Astrocyte (in vitro differentiated cells and primary cell): ENCODE measurements around the gene MATCAP1. TPM values are rescaled to one million over a fixed set of nuclear protein-coding genes. Genes with fewer than 3 reads are reported as not detected.

ENCODE experiments used
- DNase-seq: peaks from one replicate; pipeline ENCODE4 v3.0.0-alpha.2; 2010; ENCODE audit warnings: low read depth
- FAIRE-seq: peaks from 2 replicates; lab custom pipeline; 2011; peaks lifted over from hg19 to GRCh38; lab: Jason Lieb, UNC
- H2AFZ ChIP-seq: 2 replicates; pipeline ENCODE4 v1.6.0; 2012; ENCODE audit warnings: low read depth, low read length, inconsistent platforms
- H3K27ac ChIP-seq: 2 replicates; pipeline ENCODE4 v1.5.1; 2011; ENCODE audit warnings: low read depth, low read length, inconsistent platforms
- H3K27me3 ChIP-seq: 2 replicates; pipeline ENCODE4 v1.6.0; 2011; ENCODE audit warnings: low read length, inconsistent platforms; ENCODE audit not compliant: insufficient read depth
- H3K36me3 ChIP-seq: 2 replicates; pipeline ENCODE4 v1.5.1; 2011; ENCODE audit warnings: low read length, inconsistent platforms; ENCODE audit not compliant: insufficient read depth
- H3K4me1 ChIP-seq: 2 replicates; pipeline ENCODE4 v1.5.1; 2011; ENCODE audit warnings: low read length, inconsistent platforms; ENCODE audit not compliant: insufficient read depth
- H3K4me2 ChIP-seq: 2 replicates; pipeline ENCODE4 v1.6.0; 2012; ENCODE audit warnings: low read length, inconsistent platforms
- H3K4me3 ChIP-seq: 2 replicates; pipeline ENCODE4 v1.5.1; 2011; ENCODE audit warnings: low read depth, mild to moderate bottlenecking, low read length, inconsistent platforms; ENCODE audit not compliant: insufficient read depth
- H3K79me2 ChIP-seq: 2 replicates; pipeline ENCODE4 v1.6.0; 2012; ENCODE audit warnings: mild to moderate bottlenecking, low read length, inconsistent platforms; ENCODE audit not compliant: insufficient read depth
- H3K9ac ChIP-seq: 2 replicates; pipeline ENCODE4 v1.6.0; 2012; ENCODE audit warnings: mild to moderate bottlenecking, low read length, inconsistent platforms
- H3K9me3 ChIP-seq: 2 replicates; pipeline ENCODE4 v1.5.1; 2012; ENCODE audit warnings: low read depth, mild to moderate bottlenecking, low read length, inconsistent platforms; ENCODE audit not compliant: insufficient read depth
- H4K20me1 ChIP-seq: 2 replicates; pipeline ENCODE4 v1.6.0; 2012; ENCODE audit warnings: low read length, inconsistent platforms; ENCODE audit not compliant: insufficient read depth
- H3K27ac Mint-ChIP-seq: one replicate; pipeline ENCODE4 v1.8.0; 2021; ENCODE audit warnings: mild to moderate bottlenecking, mixed read lengths; ENCODE audit not compliant: unreplicated experiment
- H3K27me3 Mint-ChIP-seq: one replicate; pipeline ENCODE4 v1.8.0; 2021; ENCODE audit warnings: low read depth, mixed read lengths; ENCODE audit not compliant: unreplicated experiment
- H3K36me3 Mint-ChIP-seq: one replicate; pipeline ENCODE4 v1.8.0; 2021; ENCODE audit warnings: low read depth, mixed read lengths; ENCODE audit not compliant: unreplicated experiment
- H3K4me1 Mint-ChIP-seq: one replicate; pipeline ENCODE4 v1.8.0; 2021; ENCODE audit warnings: low read depth, mixed read lengths; ENCODE audit not compliant: unreplicated experiment
- H3K4me3 Mint-ChIP-seq: one replicate; pipeline ENCODE4 v1.8.0; 2021; ENCODE audit warnings: mild to moderate bottlenecking, moderate library complexity, mixed read lengths; ENCODE audit not compliant: unreplicated experiment
- H3K9me3 Mint-ChIP-seq: one replicate; pipeline ENCODE4 v1.8.0; 2021; ENCODE audit warnings: mild to moderate bottlenecking, mixed read lengths; ENCODE audit not compliant: unreplicated experiment
- EZH2 ChIP-seq: IDR thresholded peaks from 2 replicates; pipeline ENCODE4 v1.6.1; 2012; ENCODE audit warnings: mild to moderate bottlenecking, low read length, inconsistent platforms; ENCODE audit not compliant: insufficient read depth
- total RNA-seq: library from RNA; stranded (reverse); gene quantifications from 2 replicates; pipeline ENCODE4 v1.2.1, GENCODE V29; 2021
- TF ChIP-seq, protein P1 (sequence below): IDR thresholded peaks from 2 replicates; pipeline ENCODE4 v1.5.1; 2011; ENCODE audit warnings: low read depth, mild to moderate bottlenecking, inconsistent platforms, low read length, moderate library complexity; ENCODE audit not compliant: insufficient read depth

The MATCAP1 gene
- total RNA-seq, 1 donor from 2014 or later, result 26.1 TPM

DNA sequence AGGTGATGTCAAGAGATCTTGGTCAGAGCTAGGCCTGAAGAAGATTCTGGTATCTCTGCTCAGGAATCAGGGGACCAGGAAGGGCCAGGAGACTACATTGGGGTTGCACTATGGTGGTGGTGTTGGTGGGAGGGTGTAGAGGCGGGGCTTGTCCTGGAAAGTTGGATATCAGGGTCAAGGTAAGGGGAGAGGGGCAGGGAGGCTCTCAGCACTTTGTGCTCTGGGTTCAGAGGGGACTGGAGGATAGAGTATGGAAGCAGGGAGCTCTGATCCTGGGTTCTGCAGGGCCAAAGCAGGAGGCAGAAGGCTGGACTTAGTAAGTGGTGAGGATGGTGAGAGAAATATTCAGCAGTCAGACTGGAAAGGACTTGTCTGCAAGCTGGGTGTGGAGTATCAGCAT is 10.4 kb downstream of the MATCAP1 start:
- DNase-seq (no peak), FAIRE-seq (no peak)
- H3K27ac ChIP-seq, result no peak overlapping the region
- H3K9me3 ChIP-seq, result no peaks in the 10 kb centered on the region
- H3K36me3 ChIP-seq, result no peaks in the 10 kb centered on the region
- peaks cover 9% of the 10 kb centered on the region for H3K27me3 ChIP-seq
- Mint-ChIP-seq H3K27me3 (peaks cover 24% of the 10 kb centered on the region), H3K4me3 (peak overlapping the region; percentile 78), H3K4me1 (peaks cover 25% of the 10 kb centered on the region), H3K27ac (peak overlapping the region; percentile 67), H3K9me3 (peaks cover 2% of the 10 kb centered on the region), H3K36me3 (peaks cover 17% of the 10 kb centered on the region)
- H3K9ac ChIP-seq, result peak overlapping the region; percentile 29
- H2AFZ ChIP-seq, result peak overlapping the region; percentile 78
- TF ChIP-seq, protein P1, sequence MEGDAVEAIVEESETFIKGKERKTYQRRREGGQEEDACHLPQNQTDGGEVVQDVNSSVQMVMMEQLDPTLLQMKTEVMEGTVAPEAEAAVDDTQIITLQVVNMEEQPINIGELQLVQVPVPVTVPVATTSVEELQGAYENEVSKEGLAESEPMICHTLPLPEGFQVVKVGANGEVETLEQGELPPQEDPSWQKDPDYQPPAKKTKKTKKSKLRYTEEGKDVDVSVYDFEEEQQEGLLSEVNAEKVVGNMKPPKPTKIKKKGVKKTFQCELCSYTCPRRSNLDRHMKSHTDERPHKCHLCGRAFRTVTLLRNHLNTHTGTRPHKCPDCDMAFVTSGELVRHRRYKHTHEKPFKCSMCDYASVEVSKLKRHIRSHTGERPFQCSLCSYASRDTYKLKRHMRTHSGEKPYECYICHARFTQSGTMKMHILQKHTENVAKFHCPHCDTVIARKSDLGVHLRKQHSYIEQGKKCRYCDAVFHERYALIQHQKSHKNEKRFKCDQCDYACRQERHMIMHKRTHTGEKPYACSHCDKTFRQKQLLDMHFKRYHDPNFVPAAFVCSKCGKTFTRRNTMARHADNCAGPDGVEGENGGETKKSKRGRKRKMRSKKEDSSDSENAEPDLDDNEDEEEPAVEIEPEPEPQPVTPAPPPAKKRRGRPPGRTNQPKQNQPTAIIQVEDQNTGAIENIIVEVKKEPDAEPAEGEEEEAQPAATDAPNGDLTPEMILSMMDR, result no peak
- no peak for TF ChIP-seq EZH2
- peaks cover 27% of the 10 kb centered on the region for H4K20me1 ChIP-seq
- no peaks in the 10 kb centered on the region for H3K79me2 ChIP-seq
- H3K4me2 ChIP-seq, result peak overlapping the region; percentile 86
- H3K4me3 ChIP-seq, result no peak overlapping the region
- H3K4me1 ChIP-seq, result peaks cover 31% of the 10 kb centered on the region

DNA sequence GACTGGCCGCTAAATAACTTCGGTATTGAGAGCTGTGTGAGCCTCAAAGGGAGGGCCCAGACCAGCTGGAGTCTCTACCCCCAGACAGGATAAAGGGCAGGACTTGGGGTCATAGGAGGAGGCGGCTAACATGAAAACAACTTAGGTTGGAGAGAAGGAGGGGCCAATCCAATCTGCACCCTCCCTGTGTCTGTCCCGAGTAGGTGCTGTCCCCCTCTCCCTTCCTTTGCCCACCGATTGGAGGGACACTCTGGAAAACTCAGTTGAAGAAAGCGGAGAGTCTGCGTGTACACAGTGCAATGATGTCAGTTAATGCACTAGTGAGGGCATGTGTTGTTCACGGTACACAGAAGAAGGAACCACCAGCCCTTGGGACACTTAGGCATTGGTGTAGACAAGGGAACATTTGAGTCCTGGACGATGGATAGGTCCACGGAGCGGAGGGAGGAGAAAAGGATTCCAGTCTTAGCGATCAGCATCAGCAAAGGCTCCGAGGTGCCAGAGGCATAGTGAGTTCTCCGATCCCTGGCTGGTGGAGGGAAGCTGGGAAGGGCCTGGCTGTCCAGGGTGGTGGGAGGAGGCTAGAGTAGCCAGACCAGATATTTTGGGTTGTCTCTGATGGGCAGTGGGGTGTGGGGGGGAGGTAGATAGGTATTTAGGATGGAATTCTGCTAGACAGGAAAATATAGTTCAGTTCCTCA is 12.7 kb downstream of the MATCAP1 start:
- H3K79me2 ChIP-seq, result no peaks in the 10 kb centered on the region
- H3K27me3 ChIP-seq, result peaks cover 26% of the 10 kb centered on the region
- H3K4me3 Mint-ChIP-seq, result peak overlapping the region; percentile 81
- H3K4me1 Mint-ChIP-seq, result peaks cover 23% of the 10 kb centered on the region
- FAIRE-seq (no peak), DNase-seq (no peak)
- peaks cover 11% of the 10 kb centered on the region for H3K36me3 Mint-ChIP-seq
- H4K20me1 ChIP-seq, result peaks cover 9% of the 10 kb centered on the region
- peaks cover 31% of the 10 kb centered on the region for H3K4me1 ChIP-seq
- peak overlapping the region; percentile 48 for H3K4me3 ChIP-seq
- peak overlapping the region; percentile 8 for H3K27ac ChIP-seq
- no peak for TF ChIP-seq EZH2
- TF ChIP-seq, protein P1, result no peak
- H3K36me3 ChIP-seq, result no peaks in the 10 kb centered on the region
- peak overlapping the region; percentile 70 for H3K9ac ChIP-seq
- peaks cover 38% of the 10 kb centered on the region for H3K27me3 Mint-ChIP-seq
- peak overlapping the region; percentile 72 for H2AFZ ChIP-seq
- H3K9me3 ChIP-seq, result no peaks in the 10 kb centered on the region
- peak overlapping the region; percentile 87 for H3K4me2 ChIP-seq
- H3K9me3 Mint-ChIP-seq, result no peaks in the 10 kb centered on the region
- peak overlapping the region; percentile 95 for H3K27ac Mint-ChIP-seq
